Testis (tissue), 3 donors: ENCODE measurements around the gene CYB5A. TPM values are rescaled to one million over a fixed set of nuclear protein-coding genes. Genes with fewer than 3 reads are reported as not detected.

Experiments used
- DNase-seq: peaks from one replicate; pipeline ENCODE4 v3.0.0-alpha.2; 2019
- H3K27ac ChIP-seq, 2 donors: fragments of 200-600 bp; sonication (generic); one replicate each; pipeline ENCODE4 v1.5.1; 2019
- H3K27me3 ChIP-seq: fragments of 200-600 bp; sonication (generic); one replicate; pipeline ENCODE4 v1.5.1; 2019
- H3K36me3 ChIP-seq: fragments of 200-600 bp; sonication (generic); one replicate; pipeline ENCODE4 v1.5.1; 2017; ENCODE audit warnings: low read depth; ENCODE audit errors: missing control alignments
- H3K4me1 ChIP-seq: fragments of 200-600 bp; sonication (generic); one replicate; pipeline ENCODE4 v1.5.1; 2019
- H3K4me3 ChIP-seq, 2 donors: fragments of 200-600 bp; sonication (generic); one replicate each; pipeline ENCODE4 v1.5.1; 2017 to 2019
- H3K9me3 ChIP-seq: fragments of 200-600 bp; sonication (generic); one replicate; pipeline ENCODE4 v1.5.1; 2017
- POLR2A ChIP-seq: fragments of 450-650 bp; IDR thresholded peaks from one replicate; pipeline ENCODE4 v1.6.1; 2017; ENCODE audit warnings: antibody characterized with exemption, mild to moderate bottlenecking, moderate library complexity
- WGBS, 2 donors: methylation state at CpG; one replicate each; pipeline ENCODE4 v1.1.5; 2018; 5-methylcytosine and 5-hydroxymethylcytosine counted together
- intact Hi-C: fragments of 100-400 bp; cut with DNase I; formaldehyde crosslinking; loops from one replicate; pipeline ENCODE4 v1.15.1; 2023; ENCODE audit warnings: low total_unique reads
- polyA plus RNA-seq: library from polyadenylated mRNA; stranded (reverse); fragments of 350-450 nt; fragmentation: Illumina TruSeq; extraction: RNeasy Lipid Tissue Mini Kit (QIAGEN cat#74804); gene quantifications from one replicate; pipeline ENCODE4 v1.2.3, GENCODE V29; 2014; ENCODE audit warnings: low read depth, low replicate concordance; ENCODE audit not compliant: insufficient read depth
- total RNA-seq, 2 donors: library from RNA; depleted of rRNA; stranded (reverse); fragments of >200 nt; gene quantifications; one replicate each; pipeline ENCODE4 v1.2.3, GENCODE V29; 2016
- TF ChIP-seq, protein P1 (sequence below), 3 experiments: fragments of 450-650 bp in 2 of 3; fragments of 200-600 bp in 1 of 3; sonication (generic) in 1 of 3; IDR thresholded peaks; one replicate each; pipeline ENCODE4 v1.5.1; 2016 to 2019; ENCODE audit warnings: antibody characterized with exemption in 3 of 3, mild to moderate bottlenecking in 2 of 3, moderate library complexity in 1 of 3

Gene CYB5A
- total and polyA plus RNA-seq, 3 donors from 2014 or later: 77.2 to 126 (median 96.0) TPM

- Histone ChIP-seq H3K9me3 (no peaks in the 10 kb centered on the region), H3K27ac (no peak overlapping the region), H3K4me3 (no peak overlapping the region), H3K27me3 (no peaks in the 10 kb centered on the region), H3K36me3 (no peaks in the 10 kb centered on the region), H3K4me1 (peaks cover 9% of the 10 kb centered on the region)
- no peak for TF ChIP-seq POLR2A
- TF ChIP-seq, protein P1, sequence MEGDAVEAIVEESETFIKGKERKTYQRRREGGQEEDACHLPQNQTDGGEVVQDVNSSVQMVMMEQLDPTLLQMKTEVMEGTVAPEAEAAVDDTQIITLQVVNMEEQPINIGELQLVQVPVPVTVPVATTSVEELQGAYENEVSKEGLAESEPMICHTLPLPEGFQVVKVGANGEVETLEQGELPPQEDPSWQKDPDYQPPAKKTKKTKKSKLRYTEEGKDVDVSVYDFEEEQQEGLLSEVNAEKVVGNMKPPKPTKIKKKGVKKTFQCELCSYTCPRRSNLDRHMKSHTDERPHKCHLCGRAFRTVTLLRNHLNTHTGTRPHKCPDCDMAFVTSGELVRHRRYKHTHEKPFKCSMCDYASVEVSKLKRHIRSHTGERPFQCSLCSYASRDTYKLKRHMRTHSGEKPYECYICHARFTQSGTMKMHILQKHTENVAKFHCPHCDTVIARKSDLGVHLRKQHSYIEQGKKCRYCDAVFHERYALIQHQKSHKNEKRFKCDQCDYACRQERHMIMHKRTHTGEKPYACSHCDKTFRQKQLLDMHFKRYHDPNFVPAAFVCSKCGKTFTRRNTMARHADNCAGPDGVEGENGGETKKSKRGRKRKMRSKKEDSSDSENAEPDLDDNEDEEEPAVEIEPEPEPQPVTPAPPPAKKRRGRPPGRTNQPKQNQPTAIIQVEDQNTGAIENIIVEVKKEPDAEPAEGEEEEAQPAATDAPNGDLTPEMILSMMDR (IDR thresholded peaks at IDR 0.05): no peak
- DNase-seq: no peak
- WGBS, 2 donors: 52 to 59% methylated on average over 4 of the region's 4 CpGs
- intact Hi-C loops: no loop called here
Measured at GRCh38 chr18:74251297-74252038, 40.3 kb downstream of the CYB5A start.

- Histone ChIP-seq H3K27me3 (no peaks in the 10 kb centered on the region), H3K36me3 (no peaks in the 10 kb centered on the region), H3K9me3 (no peaks in the 10 kb centered on the region), H3K4me1 (peaks cover 9% of the 10 kb centered on the region), H3K27ac (no peak overlapping the region), H3K4me3 (no peak overlapping the region)
- TF ChIP-seq POLR2A: no peak
- TF ChIP-seq, protein P1 (IDR thresholded peaks at IDR 0.05): no peak
- DNase-seq: no peak
- WGBS, 2 donors: 92 to 94% methylated on average over 12 of the region's 12 CpGs
- intact Hi-C loops: no loop called here
Measured at GRCh38 chr18:74250131-74250530, 41.6 kb downstream of the CYB5A start.

GRCh38 chr18:74249181-74249968, 42.4 kb downstream of the CYB5A start:
- TF ChIP-seq POLR2A: no peak
- TF ChIP-seq, protein P1 (IDR thresholded peaks at IDR 0.05): no peak
- Histone ChIP-seq H3K36me3 (no peaks in the 10 kb centered on the region), H3K4me3 (no peak overlapping the region), H3K9me3 (no peaks in the 10 kb centered on the region), H3K4me1 (peaks cover 9% of the 10 kb centered on the region), H3K27me3 (no peaks in the 10 kb centered on the region), H3K27ac (no peak overlapping the region)
- DNase-seq: no peak
- WGBS, 2 donors: 93 to 96% methylated on average over 11 of the region's 11 CpGs
- intact Hi-C loops: no loop called here

DNA sequence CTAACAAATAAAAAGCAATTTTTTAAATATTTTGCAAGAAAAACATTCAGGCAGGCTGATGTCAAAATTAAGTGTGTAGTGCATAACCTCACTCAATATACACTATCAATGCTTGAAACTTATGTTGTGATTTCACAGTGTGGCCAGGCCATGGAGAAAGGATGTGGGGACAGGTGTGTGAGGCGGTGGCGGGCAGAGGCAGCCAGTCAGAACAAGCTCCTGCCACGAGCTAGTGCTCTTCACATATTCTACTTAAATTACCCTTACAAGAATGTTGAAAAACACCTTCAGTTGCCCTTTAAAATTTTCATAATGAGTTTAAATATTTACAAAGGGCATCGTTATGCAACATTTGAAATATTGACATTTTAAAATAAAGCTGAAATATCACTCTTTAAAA, 43.2 kb downstream of the CYB5A start:
- no peak overlapping the region for H3K27ac ChIP-seq
- TF ChIP-seq POLR2A: no peak
- TF ChIP-seq, protein P1 (IDR thresholded peaks at IDR 0.05): no peak

More for the DNA sequence above, 43.2 kb downstream of the CYB5A start:
- no peaks in the 10 kb centered on the region for H3K9me3 ChIP-seq
- H3K36me3 ChIP-seq: no peaks in the 10 kb centered on the region
- intact Hi-C loops: no loop called here
- no peaks in the 10 kb centered on the region for H3K27me3 ChIP-seq
- H3K4me3 ChIP-seq: no peak overlapping the region
- DNase-seq: no peak
- WGBS, 2 donors: 74% methylated on average over 4 of the region's 4 CpGs
- H3K4me1 ChIP-seq: peaks cover 9% of the 10 kb centered on the region
